HepG2 (cell line): ENCODE results near the gene SWSAP1. TPM values are rescaled to one million over a fixed set of nuclear protein-coding genes. Genes with fewer than 3 reads are reported as not detected.
A peak's percentile ranks its signal among the peaks of the same experiment; 100 is the strongest.

Experiments
- ATF7 ChIP-seq, 2 experiments: fragments of 450-650 bp in 1 of 2; sonication (generic) in 1 of 2; formaldehyde crosslinking in 1 of 2; IDR thresholded peaks; 2 replicates each; pipeline versions ENCODE4 v1.4.0 to v1.6.1; 2016 to 2020; ENCODE audit warnings: antibody characterized with exemption in 1 of 2, mild to moderate bottlenecking in 1 of 2, missing genetic modification reagents in 1 of 2
- CBX2 ChIP-seq, 2 experiments: fragments of 200-600 bp in 1 of 2; sonication (generic); formaldehyde crosslinking in 1 of 2; IDR thresholded peaks; 2 replicates each; pipeline versions ENCODE4 v1.7.0 to v1.8.1; 2018 to 2022; ENCODE audit warnings: low read depth in 2 of 2, low read length in 1 of 2, mild to moderate bottlenecking in 1 of 2, missing genetic modification reagents in 1 of 2
- FIP1L1 ChIP-seq: fragments of 200-400 bp; formaldehyde crosslinking; IDR thresholded peaks from 2 replicates; pipeline ENCODE4 v1.6.1; 2018; ENCODE audit warnings: low read depth, mild to moderate bottlenecking, low read length, moderate library complexity, borderline replicate concordance; ENCODE audit not compliant: insufficient read depth
- HNF4A ChIP-seq: sonication (generic); formaldehyde crosslinking; IDR thresholded peaks from 2 replicates; pipeline ENCODE4 v1.4.0; 2020; ENCODE audit warnings: missing genetic modification reagents
- HNRNPUL1 ChIP-seq: fragments of 200-400 bp; formaldehyde crosslinking; IDR thresholded peaks from 2 replicates; pipeline ENCODE4 v1.6.1; 2017; ENCODE audit warnings: low read depth, mild to moderate bottlenecking, low read length, moderate library complexity
- MYC ChIP-seq: sonication (generic); formaldehyde crosslinking; IDR thresholded peaks from 2 replicates; pipeline ENCODE4 v1.9.0; 2021; ENCODE audit warnings: missing genetic modification reagents, borderline replicate concordance
- POLR2G ChIP-seq: fragments of 200-400 bp; formaldehyde crosslinking; IDR thresholded peaks from 2 replicates; pipeline ENCODE4 v1.6.1; 2018; ENCODE audit warnings: mild to moderate bottlenecking, low read depth, low read length, moderate library complexity
- SNAPC2 ChIP-seq: sonication (generic); formaldehyde crosslinking; IDR thresholded peaks from 2 replicates; pipeline ENCODE4 v1.8.1; 2022; ENCODE audit warnings: mild to moderate bottlenecking, missing genetic modification reagents
- SP1 ChIP-seq, 2 experiments: fragments of 450-650 bp in 1 of 2; sonication (generic) in 1 of 2; formaldehyde crosslinking in 1 of 2; IDR thresholded peaks; 2 replicates each; pipeline versions ENCODE4 v1.4.0 to v1.6.1; 2016 to 2020; ENCODE audit warnings: missing genetic modification reagents in 1 of 2
- TCF12 ChIP-seq, 2 experiments: fragments of 450-650 bp in 1 of 2; sonication (generic) in 1 of 2; formaldehyde crosslinking in 1 of 2; IDR thresholded peaks; 2 replicates each; pipeline versions ENCODE4 v1.6.1 to v1.8.0; 2017 to 2022; ENCODE audit warnings: antibody characterized with exemption in 1 of 2, mild to moderate bottlenecking in 1 of 2, missing genetic modification reagents in 1 of 2, moderate library complexity in 1 of 2
- ZFP41 ChIP-seq: sonication (generic); formaldehyde crosslinking; IDR thresholded peaks from 2 replicates; pipeline ENCODE4 v1.4.0; 2020; ENCODE audit warnings: mild to moderate bottlenecking, missing genetic modification reagents, borderline replicate concordance
- ZNF230 ChIP-seq: sonication (generic); formaldehyde crosslinking; IDR thresholded peaks from 2 replicates; pipeline ENCODE4 v1.4.0; 2020; ENCODE audit warnings: mild to moderate bottlenecking, missing genetic modification reagents
- ZNF251 ChIP-seq: sonication (generic); formaldehyde crosslinking; IDR thresholded peaks from 2 replicates; pipeline ENCODE4 v1.9.0; 2021; ENCODE audit warnings: mild to moderate bottlenecking, missing genetic modification reagents
- ZNF570 ChIP-seq: sonication (generic); formaldehyde crosslinking; IDR thresholded peaks from 2 replicates; pipeline ENCODE4 v1.4.0; 2020; ENCODE audit warnings: mild to moderate bottlenecking, missing genetic modification reagents, borderline replicate concordance
- ZNF790 ChIP-seq: sonication (generic); formaldehyde crosslinking; IDR thresholded peaks from 2 replicates; pipeline ENCODE4 v1.8.0; 2022; ENCODE audit warnings: missing genetic modification reagents, mild to moderate bottlenecking, borderline replicate concordance
- ZNF850 ChIP-seq: sonication (generic); formaldehyde crosslinking; conservative IDR thresholded peaks from 2 replicates; pipeline ENCODE4 v1.9.0; 2021; ENCODE audit warnings: mild to moderate bottlenecking, missing genetic modification reagents
- polyA plus RNA-seq, 8 experiments: library from polyadenylated mRNA; depleted of rRNA in 3 of 8; stranded (reverse) in 7 of 8; unstranded in 1 of 8; fragments of >200 nt; fragmentation: Illumina TruSeq in 4 of 8; extraction: Trizol in 4 of 8; gene quantifications; 2 replicates each; pipeline versions ENCODE4 v1.2.1 to v1.2.3, GENCODE V29; 2011 to 2016; ENCODE audit warnings: low read depth in 4 of 8, missing spikeins in 1 of 8, mixed read lengths in 1 of 8; ENCODE audit not compliant: insufficient read depth in 1 of 8
- total RNA-seq, 5 experiments: library from RNA; depleted of rRNA; stranded (reverse); fragments of >200 nt; fragmentation: Illumina TruSeq; extraction: Trizol; gene quantifications; 2 replicates each; pipeline ENCODE4 v1.2.3, GENCODE V29; 2016; ENCODE audit warnings: low read depth in 1 of 5
- TF ChIP-seq, protein P1 (sequence below): sonication (generic); formaldehyde crosslinking; IDR thresholded peaks from 2 replicates; pipeline ENCODE4 v1.4.0; 2020; ENCODE audit warnings: missing genetic modification reagents, borderline replicate concordance
- TF ChIP-seq, protein P2 (sequence below): sonication (generic); formaldehyde crosslinking; IDR thresholded peaks from 2 replicates; pipeline ENCODE4 v1.4.0; 2020; ENCODE audit warnings: mild to moderate bottlenecking, missing genetic modification reagents
- TF ChIP-seq, protein P3 (sequence below): sonication (generic); formaldehyde crosslinking; IDR thresholded peaks from 2 replicates; pipeline ENCODE4 v1.8.0; 2022; ENCODE audit warnings: mild to moderate bottlenecking, missing genetic modification reagents, moderate library complexity
- TF ChIP-seq, protein P4 (sequence below): sonication (generic); formaldehyde crosslinking; IDR thresholded peaks from 2 replicates; pipeline ENCODE4 v1.8.0; 2022; ENCODE audit warnings: missing genetic modification reagents, mild to moderate bottlenecking, borderline replicate concordance

SWSAP1 gene
- total and polyA plus RNA-seq, 2 of the 13 experiments (the other 11 are each of a cell fraction or from before 2014, with no cell fraction given), result 2.7 to 3.3 TPM

DNA sequence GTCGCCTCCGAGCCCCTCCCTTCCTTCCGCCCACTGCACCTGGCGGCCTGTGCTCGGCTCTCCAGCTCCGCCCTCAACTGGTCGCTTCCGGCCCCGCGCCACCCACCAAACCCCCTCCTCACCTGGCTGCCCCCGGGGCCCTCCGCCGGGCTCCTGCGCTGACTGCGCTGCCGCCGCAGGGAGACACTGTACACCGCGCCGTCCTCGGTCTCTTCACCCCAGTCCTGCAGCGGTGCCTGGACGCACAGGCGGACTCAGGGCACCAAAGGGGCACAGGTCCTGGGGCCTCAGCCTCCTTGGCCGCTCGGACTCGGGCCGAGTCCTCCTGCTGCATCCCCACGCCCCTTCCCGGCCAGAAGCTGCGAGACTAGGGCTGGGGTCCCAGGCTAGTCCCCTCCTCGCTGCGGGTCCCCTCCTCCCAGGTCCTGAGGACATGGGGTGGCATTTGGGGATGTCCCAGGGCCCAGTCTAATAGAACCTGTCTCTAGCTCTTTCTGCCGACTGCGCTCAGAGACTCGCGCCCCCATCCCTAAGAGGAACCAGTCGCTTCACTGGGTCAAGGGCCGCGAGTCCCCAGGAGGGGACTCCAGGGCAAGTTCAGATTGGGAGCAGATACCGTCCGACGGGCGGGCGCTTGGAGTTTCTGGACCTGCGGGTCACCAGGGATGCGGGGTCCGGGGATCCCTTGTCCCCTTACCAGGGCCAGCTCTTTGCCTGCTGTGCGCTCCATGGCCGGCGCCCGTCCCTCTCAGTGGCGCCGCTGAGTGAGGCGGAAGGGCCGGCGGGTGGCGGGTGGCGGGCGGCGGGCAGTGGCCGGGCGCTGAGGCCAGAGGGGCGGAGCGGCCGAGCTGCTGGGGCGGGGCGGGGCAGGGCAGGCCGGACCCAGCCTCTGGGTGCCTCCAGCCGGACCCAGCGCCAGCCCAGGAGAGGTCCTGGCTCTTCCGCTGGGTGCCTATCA is 44.4 kb downstream of the SWSAP1 start, which contains the start of gene RGL3 (continued):
- no peak for TF ChIP-seq ZNF251
- TF ChIP-seq FIP1L1, result no peak
- no peak; the same call in 1 of the 2 replicates for TF ChIP-seq HNF4A (CRISPR knock-in tag)
- TF ChIP-seq ZNF570 (CRISPR knock-in tag), result no peak
- no peak; the same call in 1 of the 2 replicates for TF ChIP-seq MYC (CRISPR knock-in tag)
- TF ChIP-seq, protein P1, sequence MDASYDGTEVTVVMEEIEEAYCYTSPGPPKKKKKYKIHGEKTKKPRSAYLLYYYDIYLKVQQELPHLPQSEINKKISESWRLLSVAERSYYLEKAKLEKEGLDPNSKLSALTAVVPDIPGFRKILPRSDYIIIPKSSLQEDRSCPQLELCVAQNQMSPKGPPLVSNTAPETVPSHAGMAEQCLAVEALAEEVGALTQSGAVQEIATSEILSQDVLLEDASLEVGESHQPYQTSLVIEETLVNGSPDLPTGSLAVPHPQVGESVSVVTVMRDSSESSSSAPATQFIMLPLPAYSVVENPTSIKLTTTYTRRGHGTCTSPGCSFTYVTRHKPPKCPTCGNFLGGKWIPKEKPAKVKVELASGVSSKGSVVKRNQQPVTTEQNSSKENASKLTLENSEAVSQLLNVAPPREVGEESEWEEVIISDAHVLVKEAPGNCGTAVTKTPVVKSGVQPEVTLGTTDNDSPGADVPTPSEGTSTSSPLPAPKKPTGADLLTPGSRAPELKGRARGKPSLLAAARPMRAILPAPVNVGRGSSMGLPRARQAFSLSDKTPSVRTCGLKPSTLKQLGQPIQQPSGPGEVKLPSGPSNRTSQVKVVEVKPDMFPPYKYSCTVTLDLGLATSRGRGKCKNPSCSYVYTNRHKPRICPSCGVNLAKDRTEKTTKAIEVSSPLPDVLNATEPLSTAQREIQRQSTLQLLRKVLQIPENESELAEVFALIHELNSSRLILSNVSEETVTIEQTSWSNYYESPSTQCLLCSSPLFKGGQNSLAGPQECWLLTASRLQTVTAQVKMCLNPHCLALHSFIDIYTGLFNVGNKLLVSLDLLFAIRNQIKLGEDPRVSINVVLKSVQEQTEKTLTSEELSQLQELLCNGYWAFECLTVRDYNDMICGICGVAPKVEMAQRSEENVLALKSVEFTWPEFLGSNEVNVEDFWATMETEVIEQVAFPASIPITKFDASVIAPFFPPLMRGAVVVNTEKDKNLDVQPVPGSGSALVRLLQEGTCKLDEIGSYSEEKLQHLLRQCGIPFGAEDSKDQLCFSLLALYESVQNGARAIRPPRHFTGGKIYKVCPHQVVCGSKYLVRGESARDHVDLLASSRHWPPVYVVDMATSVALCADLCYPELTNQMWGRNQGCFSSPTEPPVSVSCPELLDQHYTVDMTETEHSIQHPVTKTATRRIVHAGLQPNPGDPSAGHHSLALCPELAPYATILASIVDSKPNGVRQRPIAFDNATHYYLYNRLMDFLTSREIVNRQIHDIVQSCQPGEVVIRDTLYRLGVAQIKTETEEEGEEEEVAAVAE, result no peak
- TF ChIP-seq ZNF230 (CRISPR knock-in tag), result no peak
- TF ChIP-seq TCF12 (IDR thresholded peaks at IDR 0.05), result no peak
- no peak for TF ChIP-seq TCF12 (CRISPR knock-in tag; IDR thresholded peaks at IDR 0.05)
- peak; percentile 38; the same call in 1 of the 2 replicates for TF ChIP-seq POLR2G
- no peak for TF ChIP-seq ATF7 (IDR thresholded peaks at IDR 0.05)
- no peak for TF ChIP-seq ATF7 (CRISPR knock-in tag; IDR thresholded peaks at IDR 0.05)
- TF ChIP-seq SP1 (IDR thresholded peaks at IDR 0.05), result no peak
- 0 out of 2 replicates have a peak, but pooled peaks have one; percentile 14 for TF ChIP-seq SP1 (CRISPR knock-in tag; IDR thresholded peaks at IDR 0.05)
- TF ChIP-seq ZFP41 (CRISPR knock-in tag), result no peak
- TF ChIP-seq, protein P2, sequence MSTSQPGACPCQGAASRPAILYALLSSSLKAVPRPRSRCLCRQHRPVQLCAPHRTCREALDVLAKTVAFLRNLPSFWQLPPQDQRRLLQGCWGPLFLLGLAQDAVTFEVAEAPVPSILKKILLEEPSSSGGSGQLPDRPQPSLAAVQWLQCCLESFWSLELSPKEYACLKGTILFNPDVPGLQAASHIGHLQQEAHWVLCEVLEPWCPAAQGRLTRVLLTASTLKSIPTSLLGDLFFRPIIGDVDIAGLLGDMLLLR (CRISPR knock-in tag), result no peak
- TF ChIP-seq, protein P3, sequence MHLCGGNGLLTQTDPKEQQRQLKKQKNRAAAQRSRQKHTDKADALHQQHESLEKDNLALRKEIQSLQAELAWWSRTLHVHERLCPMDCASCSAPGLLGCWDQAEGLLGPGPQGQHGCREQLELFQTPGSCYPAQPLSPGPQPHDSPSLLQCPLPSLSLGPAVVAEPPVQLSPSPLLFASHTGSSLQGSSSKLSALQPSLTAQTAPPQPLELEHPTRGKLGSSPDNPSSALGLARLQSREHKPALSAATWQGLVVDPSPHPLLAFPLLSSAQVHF (CRISPR knock-in tag), result no peak
- TF ChIP-seq CBX2 (IDR thresholded peaks at IDR 0.05; ENCODE audit: low read depth, low read length), result no peak
- no peak for TF ChIP-seq CBX2 (CRISPR knock-in tag; IDR thresholded peaks at IDR 0.05; ENCODE audit: low read depth)
- TF ChIP-seq, protein P4, sequence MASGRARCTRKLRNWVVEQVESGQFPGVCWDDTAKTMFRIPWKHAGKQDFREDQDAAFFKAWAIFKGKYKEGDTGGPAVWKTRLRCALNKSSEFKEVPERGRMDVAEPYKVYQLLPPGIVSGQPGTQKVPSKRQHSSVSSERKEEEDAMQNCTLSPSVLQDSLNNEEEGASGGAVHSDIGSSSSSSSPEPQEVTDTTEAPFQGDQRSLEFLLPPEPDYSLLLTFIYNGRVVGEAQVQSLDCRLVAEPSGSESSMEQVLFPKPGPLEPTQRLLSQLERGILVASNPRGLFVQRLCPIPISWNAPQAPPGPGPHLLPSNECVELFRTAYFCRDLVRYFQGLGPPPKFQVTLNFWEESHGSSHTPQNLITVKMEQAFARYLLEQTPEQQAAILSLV, result 0 out of 2 replicates have a peak, but pooled peaks have one; percentile 49
- no peak for TF ChIP-seq ZNF850
- TF ChIP-seq HNRNPUL1, result no peak
- TF ChIP-seq ZNF790 (CRISPR knock-in tag), result no peak
- TF ChIP-seq SNAPC2 (CRISPR knock-in tag), result no peak
